ENCODE measurements around the gene PIPOX. TPM values are rescaled to one million over a fixed set of nuclear protein-coding genes. Genes with fewer than 3 reads are reported as not detected.

Gene PIPOX
- total and polyA plus RNA-seq, 2 donors (not counting 3 experiments of a cell fraction or from before 2014, with no cell fraction given), result 0.62 to 2.5 TPM

DNA sequence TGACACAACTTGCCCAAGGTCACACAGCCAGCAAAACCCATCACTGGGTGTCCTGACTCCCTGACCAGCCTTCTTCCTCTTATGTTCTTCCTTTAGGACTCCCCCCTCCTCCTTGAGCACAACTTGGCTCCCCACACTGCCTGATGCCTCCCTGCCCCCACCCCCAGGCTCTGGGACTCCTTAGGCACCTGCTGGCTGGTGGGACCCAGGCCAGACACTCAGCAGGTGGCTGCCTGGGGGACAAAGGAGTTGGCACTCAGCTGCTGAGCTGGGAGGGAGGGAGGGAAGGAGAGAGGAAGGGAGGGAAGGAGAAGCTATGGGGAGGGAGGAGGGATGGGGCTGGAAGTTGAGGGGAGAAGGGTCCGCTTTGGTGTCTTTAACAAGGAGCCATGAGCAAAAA is 45.1 kb upstream of the PIPOX start:
- Histone ChIP-seq H3K4me2 (ENCODE audit: insufficient read depth, low read length) (no peak overlapping the region), H3K27me3 (ENCODE audit: control insufficient read depth in 2 of 2, insufficient read depth in 2 of 2, low read length in 2 of 2) (peaks cover 0 to 7% of the 10 kb centered on the region in 2 experiments), H4K20me1 (replicated peaks; ENCODE audit: control insufficient read depth, extremely low read depth, insufficient read depth, low read length) (no peaks in the 10 kb centered on the region), H3K4me3 (replicated peaks in 1 of 3; ENCODE audit: insufficient read depth in 1 of 3, low read depth in 1 of 3, low read length in 3 of 3) (no peak overlapping the region), H2AFZ (ENCODE audit: low read depth, low read length) (no peak overlapping the region), H3K79me2 (ENCODE audit: control insufficient read depth, insufficient read depth, low read length) (no peaks in the 10 kb centered on the region), H3K9me1 (replicated peaks; ENCODE audit: control insufficient read depth, extremely low read depth, insufficient read depth, low read length) (no peaks in the 10 kb centered on the region), H3K36me3 (ENCODE audit: control insufficient read depth in 2 of 2, extremely low read depth in 1 of 2, insufficient read depth in 2 of 2, low read length in 2 of 2) (no peaks in the 10 kb centered on the region), H3K4me1 (ENCODE audit: control insufficient read depth, extremely low read depth, insufficient read depth, low read length) (no peaks in the 10 kb centered on the region), H3K9ac (replicated peaks; ENCODE audit: extremely low read depth, insufficient read depth, low read length) (no peak overlapping the region), H3K9me3 (replicated peaks; ENCODE audit: control insufficient read depth, insufficient read depth, low read length) (no peaks in the 10 kb centered on the region), H3K27ac (ENCODE audit: insufficient read depth, low read depth, low read length) (no peak overlapping the region)
- ChIA-PET POLR2A (no interaction called here), CTCF (interaction anchor here (0.6 kb wide), 1 partner anchor 32 kb away, joined by 3 read pairs; no protein-coding TSS in a partner anchor)
- DNase-seq (ENCODE audit: low read depth, low spot score), result no peak
- intact Hi-C loops (cut with micrococcal nuclease), result no loop called here
- dilution Hi-C loops (cut with MboI; ENCODE audit: extremely low pct_ligation_motif_present, low sequenced_read_pairs), result no loop called here
- no TSS peak for BruUV-seq (replicated peaks)
- no peak for TF ChIP-seq MYC (IDR thresholded peaks at IDR 0.05; ENCODE audit: low read depth, low read length)
- TF ChIP-seq POLR2A (IDR thresholded peaks at IDR 0.05; ENCODE audit: low read depth, low read length), result no peak
- TF ChIP-seq GATA2 (IDR thresholded peaks at IDR 0.05; ENCODE audit: insufficient read depth, insufficient read length, low read depth, low read length), result no peak
- TF ChIP-seq MAX (IDR thresholded peaks at IDR 0.05; ENCODE audit: insufficient read depth, insufficient read length), result no peak
- TF ChIP-seq, protein P1, sequence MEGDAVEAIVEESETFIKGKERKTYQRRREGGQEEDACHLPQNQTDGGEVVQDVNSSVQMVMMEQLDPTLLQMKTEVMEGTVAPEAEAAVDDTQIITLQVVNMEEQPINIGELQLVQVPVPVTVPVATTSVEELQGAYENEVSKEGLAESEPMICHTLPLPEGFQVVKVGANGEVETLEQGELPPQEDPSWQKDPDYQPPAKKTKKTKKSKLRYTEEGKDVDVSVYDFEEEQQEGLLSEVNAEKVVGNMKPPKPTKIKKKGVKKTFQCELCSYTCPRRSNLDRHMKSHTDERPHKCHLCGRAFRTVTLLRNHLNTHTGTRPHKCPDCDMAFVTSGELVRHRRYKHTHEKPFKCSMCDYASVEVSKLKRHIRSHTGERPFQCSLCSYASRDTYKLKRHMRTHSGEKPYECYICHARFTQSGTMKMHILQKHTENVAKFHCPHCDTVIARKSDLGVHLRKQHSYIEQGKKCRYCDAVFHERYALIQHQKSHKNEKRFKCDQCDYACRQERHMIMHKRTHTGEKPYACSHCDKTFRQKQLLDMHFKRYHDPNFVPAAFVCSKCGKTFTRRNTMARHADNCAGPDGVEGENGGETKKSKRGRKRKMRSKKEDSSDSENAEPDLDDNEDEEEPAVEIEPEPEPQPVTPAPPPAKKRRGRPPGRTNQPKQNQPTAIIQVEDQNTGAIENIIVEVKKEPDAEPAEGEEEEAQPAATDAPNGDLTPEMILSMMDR (IDR thresholded peaks at IDR 0.05; ENCODE audit: extremely low read depth in 1 of 2, insufficient read depth in 1 of 2, low read depth in 1 of 2, low read length in 2 of 2), result no peak
- TF ChIP-seq EZH2 (IDR thresholded peaks at IDR 0.05; ENCODE audit: borderline replicate concordance, low read depth, low read length, severe bottlenecking), result no peak
- no peak for TF ChIP-seq JUN (IDR thresholded peaks at IDR 0.05; ENCODE audit: borderline replicate concordance, insufficient read depth, insufficient read length, low read depth)
- TF ChIP-seq POLR2AphosphoS5 (IDR thresholded peaks at IDR 0.05; ENCODE audit: insufficient read depth, low read depth, low read length), result no peak
- TF ChIP-seq FOS (IDR thresholded peaks at IDR 0.05; ENCODE audit: borderline replicate concordance, insufficient read depth, low read length), result no peak
- FAIRE-seq, result no peak
